A673 (cell line): ENCODE results near the gene GLT1D1. TPM values are rescaled to one million over a fixed set of nuclear protein-coding genes. Genes with fewer than 3 reads are reported as not detected.
"Not testable (repeated sequence)": the region's sequence is repeated elsewhere in the genome, so short reads cannot be mapped to it uniquely, and the experiment has no call there.

ENCODE experiments used
- BruUV-seq: library from RNA; stranded (reverse); fragments of 400-500 nt; replicated peaks from 2 replicates; lab custom pipeline; 2021; lab: Mats Ljungman, UMichigan
- CTCF ChIA-PET: fragments of 300-600 bp; sonication (Branson Sonifier 250); formaldehyde crosslinking; loops from one replicate; lab custom pipeline; 2022; ENCODE audit warnings: antibody characterized with exemption; lab: Charles Lee
- POLR2A ChIA-PET: fragments of 300-600 bp; sonication (Branson Sonifier 250); formaldehyde crosslinking; loops from one replicate; lab custom pipeline; 2022; ENCODE audit warnings: antibody characterized with exemption; ENCODE audit not compliant: low non-redundant PET; lab: Charles Lee
- DNase-seq: peaks from one replicate; pipeline ENCODE4 v3.0.0-alpha.2; 2015; ENCODE audit warnings: low spot score
- H3K27ac ChIP-seq: fragments of 200-600 bp; sonication (generic); 2 replicates; pipeline ENCODE4 v1.5.1; 2016; ENCODE audit warnings: mixed run types, low read depth, mild to moderate bottlenecking, mixed read lengths, antibody characterized with exemption, low read length; ENCODE audit not compliant: poor library complexity, severe bottlenecking
- H3K27me3 ChIP-seq: fragments of 200-600 bp; sonication (generic); replicated peaks from 2 replicates; pipeline ENCODE4 v1.6.1; 2017; ENCODE audit warnings: mixed run types, low read depth, mild to moderate bottlenecking, mixed read lengths, antibody characterized with exemption, low read length; ENCODE audit not compliant: insufficient read depth, poor library complexity
- H3K36me3 ChIP-seq: fragments of 200-600 bp; sonication (generic); 2 replicates; pipeline ENCODE4 v1.6.1; 2016; ENCODE audit warnings: mixed run types, mild to moderate bottlenecking, mixed read lengths, antibody characterized with exemption, low read length; ENCODE audit not compliant: insufficient read depth, poor library complexity, severe bottlenecking
- H3K4me1 ChIP-seq: fragments of 200-600 bp; sonication (generic); 2 replicates; pipeline ENCODE4 v1.6.1; 2017; ENCODE audit warnings: mixed run types, mild to moderate bottlenecking, mixed read lengths, antibody characterized with exemption, low read length; ENCODE audit not compliant: insufficient read depth, poor library complexity, severe bottlenecking
- H3K4me3 ChIP-seq: fragments of 200-600 bp; sonication (generic); 2 replicates; pipeline ENCODE4 v1.5.1; 2016; ENCODE audit warnings: low read depth, mixed run types, mild to moderate bottlenecking, mixed read lengths, low read length; ENCODE audit not compliant: poor library complexity, severe bottlenecking
- H3K9me3 ChIP-seq: fragments of 200-600 bp; sonication (generic); 2 replicates; pipeline ENCODE4 v1.6.1; 2016; ENCODE audit warnings: mixed run types, low read depth, mild to moderate bottlenecking, mixed read lengths, antibody characterized with exemption, low read length; ENCODE audit not compliant: poor library complexity, severe bottlenecking
- EZH2 ChIP-seq: fragments of 200-600 bp; sonication (generic); IDR thresholded peaks from 2 replicates; pipeline ENCODE4 v1.6.1; 2017; ENCODE audit warnings: borderline replicate concordance, low read depth, mild to moderate bottlenecking, mixed read lengths, antibody characterized with exemption, low read length; ENCODE audit not compliant: poor library complexity, severe bottlenecking
- intact Hi-C: fragments of 100-400 bp; cut with micrococcal nuclease; formaldehyde crosslinking; loops from one replicate; pipeline ENCODE4 v1.10.0; 2022; ENCODE audit not compliant: unreplicated experiment
- total RNA-seq: library from RNA; stranded (reverse); gene quantifications from 2 replicates; pipeline ENCODE4 v1.2.3, GENCODE V29; 2021
- TF ChIP-seq, protein P1 (sequence below): fragments of 300-800, 200-600 bp; sonication (generic); conservative IDR thresholded peaks from 2 replicates; pipeline ENCODE4 v1.5.1; 2017; ENCODE audit warnings: low read depth, mild to moderate bottlenecking, antibody characterized with exemption, low read length, moderate library complexity, mixed read lengths

The GLT1D1 gene
- total RNA-seq, 1 experiment from 2014 or later: not detected

DNA sequence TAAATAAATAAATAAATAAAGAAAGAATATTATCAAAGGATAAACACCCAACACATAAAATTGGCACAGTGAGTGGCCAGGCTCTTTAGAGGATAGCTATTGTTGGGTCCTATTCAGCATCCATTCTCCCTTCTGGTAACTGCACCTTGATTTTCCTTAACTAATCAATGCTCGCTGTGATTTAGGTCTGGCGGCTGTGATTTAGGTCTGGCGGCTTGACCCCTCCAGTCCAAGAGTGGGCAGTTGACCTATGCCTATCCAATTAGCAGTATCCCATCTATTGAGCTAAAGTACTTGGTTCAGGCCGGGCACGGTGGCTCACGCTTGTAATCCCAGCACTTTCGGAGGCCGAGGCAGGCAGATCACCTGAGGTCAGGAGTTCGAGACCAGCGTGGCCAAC, 19.9 kb upstream of the GLT1D1 start:
- Histone ChIP-seq H3K27ac (no peak overlapping the region), H3K9me3 (no peaks in the 10 kb centered on the region), H3K4me3 (no peak overlapping the region), H3K4me1 (no peaks in the 10 kb centered on the region), H3K27me3 (no peaks in the 10 kb centered on the region), H3K36me3 (no peaks in the 10 kb centered on the region)
- TF ChIP-seq, protein P1, sequence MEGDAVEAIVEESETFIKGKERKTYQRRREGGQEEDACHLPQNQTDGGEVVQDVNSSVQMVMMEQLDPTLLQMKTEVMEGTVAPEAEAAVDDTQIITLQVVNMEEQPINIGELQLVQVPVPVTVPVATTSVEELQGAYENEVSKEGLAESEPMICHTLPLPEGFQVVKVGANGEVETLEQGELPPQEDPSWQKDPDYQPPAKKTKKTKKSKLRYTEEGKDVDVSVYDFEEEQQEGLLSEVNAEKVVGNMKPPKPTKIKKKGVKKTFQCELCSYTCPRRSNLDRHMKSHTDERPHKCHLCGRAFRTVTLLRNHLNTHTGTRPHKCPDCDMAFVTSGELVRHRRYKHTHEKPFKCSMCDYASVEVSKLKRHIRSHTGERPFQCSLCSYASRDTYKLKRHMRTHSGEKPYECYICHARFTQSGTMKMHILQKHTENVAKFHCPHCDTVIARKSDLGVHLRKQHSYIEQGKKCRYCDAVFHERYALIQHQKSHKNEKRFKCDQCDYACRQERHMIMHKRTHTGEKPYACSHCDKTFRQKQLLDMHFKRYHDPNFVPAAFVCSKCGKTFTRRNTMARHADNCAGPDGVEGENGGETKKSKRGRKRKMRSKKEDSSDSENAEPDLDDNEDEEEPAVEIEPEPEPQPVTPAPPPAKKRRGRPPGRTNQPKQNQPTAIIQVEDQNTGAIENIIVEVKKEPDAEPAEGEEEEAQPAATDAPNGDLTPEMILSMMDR: no peak
- TF ChIP-seq EZH2: no peak
- no TSS peak for BruUV-seq
- DNase-seq: no peak
- intact Hi-C loops: no loop called here
- ChIA-PET POLR2A (no interaction called here), CTCF (no interaction called here)

DNA sequence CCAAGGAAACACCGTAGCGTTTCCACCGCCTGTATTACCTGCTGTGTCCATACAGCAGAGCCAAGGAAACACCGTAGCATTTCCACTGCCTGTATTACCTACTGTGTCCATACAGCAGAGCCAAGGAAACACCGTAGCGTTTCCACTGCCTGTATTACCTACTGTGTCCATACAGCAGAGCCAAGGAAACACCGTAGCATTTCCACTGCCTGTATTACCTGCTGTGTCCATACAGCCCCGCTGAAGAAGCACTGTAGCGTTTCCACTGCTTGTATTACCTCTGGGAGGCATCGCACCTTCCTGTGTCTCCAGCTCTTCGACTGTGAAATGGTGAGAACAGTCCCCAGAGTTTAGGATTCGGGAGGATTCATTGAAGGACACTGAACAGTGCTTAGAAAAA, 13.4 kb upstream of the GLT1D1 start:
- DNase-seq, H3K4me3 ChIP-seq, H3K27me3 ChIP-seq, H3K9me3 ChIP-seq, CTCF ChIA-PET, H3K4me1 ChIP-seq, H3K36me3 ChIP-seq, H3K27ac ChIP-seq, intact Hi-C loops, BruUV-seq: not testable (repeated sequence)
- POLR2A ChIA-PET: interaction anchor here (0.6 kb wide), 1 partner anchor 248 kb away, joined by 4 read pairs; no protein-coding TSS in a partner anchor

DNA sequence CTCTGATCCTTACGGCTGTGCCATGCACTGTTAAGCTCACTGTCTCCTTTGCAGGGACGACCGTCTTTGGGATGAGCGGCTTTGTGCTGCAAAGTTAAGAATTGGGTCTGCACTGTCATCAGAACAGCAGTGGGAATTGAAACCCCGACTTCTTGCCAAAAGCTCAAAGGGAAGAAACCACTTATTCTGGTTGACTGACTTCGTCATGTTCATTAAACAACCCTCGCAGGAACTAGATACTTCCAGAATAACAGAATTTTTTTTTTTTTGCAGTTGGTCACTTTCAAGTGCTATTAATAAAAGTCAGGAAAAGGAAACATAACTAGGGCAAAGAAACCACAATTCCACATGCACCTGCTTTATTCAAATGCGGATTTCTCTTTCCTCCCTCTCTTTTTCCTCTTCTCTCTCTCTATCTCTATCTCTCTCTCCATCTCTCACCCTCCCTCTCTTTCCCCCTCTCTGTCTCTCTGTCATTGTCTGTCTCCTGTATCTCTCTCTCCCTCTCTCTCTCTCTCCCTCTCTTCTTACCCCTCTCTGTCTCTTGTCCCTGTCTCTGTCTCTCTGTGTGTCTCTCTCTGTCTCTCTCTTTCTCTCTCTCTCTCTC, 12.3 kb upstream of the GLT1D1 start:
- no peak for TF ChIP-seq EZH2
- TF ChIP-seq, protein P1: no peak
- Histone ChIP-seq H3K27me3 (peaks cover 9% of the 10 kb centered on the region), H3K4me1 (no peaks in the 10 kb centered on the region), H3K4me3 (no peak overlapping the region), H3K36me3 (no peaks in the 10 kb centered on the region), H3K9me3 (no peaks in the 10 kb centered on the region), H3K27ac (no peak overlapping the region)
- DNase-seq: peak; percentile 31
- CTCF ChIA-PET: no interaction called here
- BruUV-seq: no TSS peak
- POLR2A ChIA-PET: no interaction called here
- intact Hi-C loops: no loop called here

DNA sequence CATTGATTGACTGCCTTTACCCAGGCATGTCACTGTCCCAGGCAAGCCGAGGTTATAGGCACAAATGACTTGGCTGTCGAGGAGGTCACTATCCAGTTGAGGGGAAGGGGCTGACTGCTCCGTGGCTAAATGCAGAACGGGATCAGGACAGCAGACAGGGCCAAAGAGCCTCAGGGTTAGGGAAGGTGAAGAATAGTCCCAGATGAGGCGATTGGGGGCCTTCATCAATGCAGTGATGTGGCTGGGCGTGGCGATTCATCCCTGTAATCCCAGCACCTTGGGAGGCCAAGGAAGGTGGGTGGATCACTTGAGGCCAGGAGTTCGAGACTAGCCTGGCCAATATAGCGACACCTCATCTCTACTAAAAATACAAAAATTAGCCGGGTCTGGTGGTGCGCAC, 10.7 kb upstream of the GLT1D1 start:
- peaks cover 9% of the 10 kb centered on the region for H3K27me3 ChIP-seq
- POLR2A ChIA-PET: no interaction called here
- TF ChIP-seq, protein P1: no peak
- no peak for TF ChIP-seq EZH2
- no peaks in the 10 kb centered on the region for H3K4me1 ChIP-seq
- BruUV-seq: no TSS peak
- DNase-seq: no peak
- no peaks in the 10 kb centered on the region for H3K9me3 ChIP-seq
- intact Hi-C loops: no loop called here
- no peaks in the 10 kb centered on the region for H3K36me3 ChIP-seq
- CTCF ChIA-PET: no interaction called here
- no peak overlapping the region for H3K27ac ChIP-seq
- H3K4me3 ChIP-seq: no peak overlapping the region
